Activated CD8-positive, alpha-beta memory T cell treated with anti-CD3 and anti-CD28 coated beads, Interleukin-2, amount 50 U/mL, for 1 hour (primary cell): ENCODE results near the gene MARK3.
A peak's percentile ranks its signal among the peaks of the same experiment; 100 is the strongest.

Experiments used
- DNase-seq: peaks from one replicate; pipeline ENCODE4 v3.0.0-alpha.2; 2020; ENCODE audit errors: extremely low read depth

MARK3 gene

GRCh38 chr14:103367995-103368394, 17.2 kb upstream of the MARK3 start:
- no peak for DNase-seq

- no peak for DNase-seq
Observed at GRCh38 chr14:103370087-103370486, 15.1 kb upstream of the MARK3 start.

GRCh38 chr14:103372017-103372416, 13.2 kb upstream of the MARK3 start:
- DNase-seq = no peak

GRCh38 chr14:103372552-103373304, 12.5 kb upstream of the MARK3 start:
- DNase-seq = no peak

GRCh38 chr14:103374121-103374520, 11.1 kb upstream of the MARK3 start:
- no peak for DNase-seq

- DNase-seq = no peak
Observed at GRCh38 chr14:103377522-103378037, 7.6 kb upstream of the MARK3 start.

- DNase-seq = no peak
Observed at GRCh38 chr14:103378038-103378854, 7.0 kb upstream of the MARK3 start.

GRCh38 chr14:103380719-103381377, 4.4 kb upstream of the MARK3 start:
- DNase-seq = no peak

- no peak for DNase-seq
Observed at GRCh38 chr14:103382376-103382775, 2.8 kb upstream of the MARK3 start.

- no peak for DNase-seq
Observed at GRCh38 chr14:103384450-103385151, 614 bp upstream of the MARK3 start.

- DNase-seq = no peak
Observed at GRCh38 chr14:103385929-103386712, 906 bp downstream of the MARK3 start.

GRCh38 chr14:103386713-103387329, 1.6 kb downstream of the MARK3 start:
- no peak for DNase-seq

- no peak for DNase-seq
Observed at GRCh38 chr14:103388664-103389063, 3.4 kb downstream of the MARK3 start.

GRCh38 chr14:103390605-103391004, 5.4 kb downstream of the MARK3 start:
- no peak for DNase-seq

GRCh38 chr14:103391048-103391447, 5.8 kb downstream of the MARK3 start:
- peak; percentile 14 for DNase-seq

GRCh38 chr14:103392106-103392505, 6.9 kb downstream of the MARK3 start:
- no peak for DNase-seq

GRCh38 chr14:103392572-103392971, 7.4 kb downstream of the MARK3 start:
- no peak for DNase-seq

- no peak for DNase-seq
Observed at GRCh38 chr14:103393070-103393469, 7.9 kb downstream of the MARK3 start.

- no peak for DNase-seq
Observed at GRCh38 chr14:103393676-103394626, 8.7 kb downstream of the MARK3 start.
